HL-60 (cell line): Measurements from ENCODE around the gene SNRPA.

ENCODE experiments used
- DNase-seq, 2 experiments: peaks; one replicate each; pipeline ENCODE4 v3.0.0-alpha.2; 2010 to 2020; ENCODE audit warnings: low read depth in 1 of 2, low spot score in 1 of 2
- H3K27ac ChIP-seq: fragments of 250-450 bp; sonication (Bioruptor Pico); replicated peaks from 2 replicates; pipeline ENCODE4 v1.5.1; 2020; ENCODE audit warnings: mild to moderate bottlenecking, moderate library complexity
- H3K27me3 ChIP-seq: fragments of 250-450 bp; sonication (Bioruptor Pico); 2 replicates; pipeline ENCODE4 v1.5.1; 2021; ENCODE audit warnings: mild to moderate bottlenecking, moderate library complexity; ENCODE audit not compliant: insufficient read depth, poor library complexity, severe bottlenecking
- H3K4me3 ChIP-seq: replicated peaks from 2 replicates; pipeline ENCODE4 v1.5.1; 2011; ENCODE audit warnings: mild to moderate bottlenecking, control low read depth, low read length; ENCODE audit not compliant: insufficient read depth
- GABPA ChIP-seq: IDR thresholded peaks from 2 replicates; pipeline ENCODE4 v1.6.1; 2012; ENCODE audit warnings: low read depth
- POLR2AphosphoS5 ChIP-seq: IDR thresholded peaks from 2 replicates; pipeline ENCODE4 v1.6.1; 2012; ENCODE audit warnings: low read depth
- SPI1 ChIP-seq: IDR thresholded peaks from 2 replicates; pipeline ENCODE4 v1.6.1; 2012; ENCODE audit warnings: low read depth, mild to moderate bottlenecking, borderline replicate concordance
- TF ChIP-seq, protein P1 (sequence below): IDR thresholded peaks from one replicate; pipeline ENCODE4 v1.5.1; 2011; ENCODE audit warnings: low read length, control low read depth, inconsistent platforms; ENCODE audit not compliant: insufficient read depth
- TF ChIP-seq, protein P2 (sequence below): IDR thresholded peaks from 2 replicates; pipeline ENCODE4 v1.6.1; 2012; ENCODE audit warnings: low read depth; ENCODE audit not compliant: insufficient replicate concordance

Gene SNRPA

GRCh38 chr19:40799558-40800338 lies 48.7 kb downstream of the SNRPA start:
- no peak for DNase-seq
- TF ChIP-seq, protein P1, sequence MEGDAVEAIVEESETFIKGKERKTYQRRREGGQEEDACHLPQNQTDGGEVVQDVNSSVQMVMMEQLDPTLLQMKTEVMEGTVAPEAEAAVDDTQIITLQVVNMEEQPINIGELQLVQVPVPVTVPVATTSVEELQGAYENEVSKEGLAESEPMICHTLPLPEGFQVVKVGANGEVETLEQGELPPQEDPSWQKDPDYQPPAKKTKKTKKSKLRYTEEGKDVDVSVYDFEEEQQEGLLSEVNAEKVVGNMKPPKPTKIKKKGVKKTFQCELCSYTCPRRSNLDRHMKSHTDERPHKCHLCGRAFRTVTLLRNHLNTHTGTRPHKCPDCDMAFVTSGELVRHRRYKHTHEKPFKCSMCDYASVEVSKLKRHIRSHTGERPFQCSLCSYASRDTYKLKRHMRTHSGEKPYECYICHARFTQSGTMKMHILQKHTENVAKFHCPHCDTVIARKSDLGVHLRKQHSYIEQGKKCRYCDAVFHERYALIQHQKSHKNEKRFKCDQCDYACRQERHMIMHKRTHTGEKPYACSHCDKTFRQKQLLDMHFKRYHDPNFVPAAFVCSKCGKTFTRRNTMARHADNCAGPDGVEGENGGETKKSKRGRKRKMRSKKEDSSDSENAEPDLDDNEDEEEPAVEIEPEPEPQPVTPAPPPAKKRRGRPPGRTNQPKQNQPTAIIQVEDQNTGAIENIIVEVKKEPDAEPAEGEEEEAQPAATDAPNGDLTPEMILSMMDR: no peak
- TF ChIP-seq SPI1: no peak
- H3K27me3 ChIP-seq: no peaks in the 10 kb centered on the region
- H3K4me3 ChIP-seq: peak overlapping the region; percentile 90
- peak overlapping the region; percentile 91 for H3K27ac ChIP-seq

- no peaks in the 10 kb centered on the region for H3K27me3 ChIP-seq
- DNase-seq: no peak
- peak overlapping the region; percentile 91 for H3K27ac ChIP-seq
- peak overlapping the region; percentile 90 for H3K4me3 ChIP-seq
- no peak for TF ChIP-seq POLR2AphosphoS5
- TF ChIP-seq GABPA: no peak
- TF ChIP-seq, protein P2, sequence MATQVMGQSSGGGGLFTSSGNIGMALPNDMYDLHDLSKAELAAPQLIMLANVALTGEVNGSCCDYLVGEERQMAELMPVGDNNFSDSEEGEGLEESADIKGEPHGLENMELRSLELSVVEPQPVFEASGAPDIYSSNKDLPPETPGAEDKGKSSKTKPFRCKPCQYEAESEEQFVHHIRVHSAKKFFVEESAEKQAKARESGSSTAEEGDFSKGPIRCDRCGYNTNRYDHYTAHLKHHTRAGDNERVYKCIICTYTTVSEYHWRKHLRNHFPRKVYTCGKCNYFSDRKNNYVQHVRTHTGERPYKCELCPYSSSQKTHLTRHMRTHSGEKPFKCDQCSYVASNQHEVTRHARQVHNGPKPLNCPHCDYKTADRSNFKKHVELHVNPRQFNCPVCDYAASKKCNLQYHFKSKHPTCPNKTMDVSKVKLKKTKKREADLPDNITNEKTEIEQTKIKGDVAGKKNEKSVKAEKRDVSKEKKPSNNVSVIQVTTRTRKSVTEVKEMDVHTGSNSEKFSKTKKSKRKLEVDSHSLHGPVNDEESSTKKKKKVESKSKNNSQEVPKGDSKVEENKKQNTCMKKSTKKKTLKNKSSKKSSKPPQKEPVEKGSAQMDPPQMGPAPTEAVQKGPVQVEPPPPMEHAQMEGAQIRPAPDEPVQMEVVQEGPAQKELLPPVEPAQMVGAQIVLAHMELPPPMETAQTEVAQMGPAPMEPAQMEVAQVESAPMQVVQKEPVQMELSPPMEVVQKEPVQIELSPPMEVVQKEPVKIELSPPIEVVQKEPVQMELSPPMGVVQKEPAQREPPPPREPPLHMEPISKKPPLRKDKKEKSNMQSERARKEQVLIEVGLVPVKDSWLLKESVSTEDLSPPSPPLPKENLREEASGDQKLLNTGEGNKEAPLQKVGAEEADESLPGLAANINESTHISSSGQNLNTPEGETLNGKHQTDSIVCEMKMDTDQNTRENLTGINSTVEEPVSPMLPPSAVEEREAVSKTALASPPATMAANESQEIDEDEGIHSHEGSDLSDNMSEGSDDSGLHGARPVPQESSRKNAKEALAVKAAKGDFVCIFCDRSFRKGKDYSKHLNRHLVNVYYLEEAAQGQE: no peak
- TF ChIP-seq SPI1: no peak
- TF ChIP-seq, protein P1: no peak
Observed at GRCh38 chr19:40800339-40800996, 49.5 kb downstream of the SNRPA start.

DNA sequence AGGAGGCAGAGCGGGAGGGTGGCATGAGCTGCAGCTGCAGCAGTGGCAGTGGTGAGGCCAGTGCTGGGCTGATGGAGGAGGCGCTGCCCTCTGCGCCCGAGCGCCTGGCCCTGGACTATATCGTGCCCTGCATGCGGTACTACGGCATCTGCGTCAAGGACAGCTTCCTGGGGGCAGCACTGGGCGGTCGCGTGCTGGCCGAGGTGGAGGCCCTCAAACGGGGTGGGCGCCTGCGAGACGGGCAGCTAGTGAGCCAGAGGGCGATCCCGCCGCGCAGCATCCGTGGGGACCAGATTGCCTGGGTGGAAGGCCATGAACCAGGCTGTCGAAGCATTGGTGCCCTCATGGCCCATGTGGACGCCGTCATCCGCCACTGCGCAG lies 50.0 kb downstream of the SNRPA start:
- H3K27ac ChIP-seq: 0 out of 2 replicates have a peak overlapping the region, but pooled peaks have one; percentile 19
- H3K4me3 ChIP-seq: no peak overlapping the region; the same call in 1 of the 2 replicates
- TF ChIP-seq SPI1: no peak
- TF ChIP-seq, protein P1: no peak
- TF ChIP-seq, protein P2: no peak
- DNase-seq: no peak
- H3K27me3 ChIP-seq: no peaks in the 10 kb centered on the region
